Measurements from ENCODE around the gene CACNG6. TPM values are rescaled to one million over a fixed set of nuclear protein-coding genes. Genes with fewer than 3 reads are reported as not detected.

Gene CACNG6
- total and polyA plus RNA-seq, 10 of the 15 experiments (the other 5 are each of a cell fraction or from before 2014, with no cell fraction given) = 0.07 TPM; not detected in 9

- in situ Hi-C loops (cut with MboI) = no loop called here
Measured at GRCh38 chr19:54017261-54017660, 25.8 kb downstream of the CACNG6 start.

GRCh38 chr19:54021363-54021762 is 29.9 kb downstream of the CACNG6 start:
- H2AFZ ChIP-seq (ENCODE audit: control insufficient read depth, low read depth, low read length) = no peak overlapping the region
- ATAC-seq (no peak), DNase-seq (ENCODE audit: low read depth, low spot score) (no peak), FAIRE-seq (no peak)
- no peaks in the 10 kb centered on the region for H4K20me1 ChIP-seq (ENCODE audit: control insufficient read depth, insufficient read depth)
- no peaks in the 10 kb centered on the region for H3K27me3 ChIP-seq (replicated peaks in 1 of 2; ENCODE audit: control insufficient read depth in 2 of 2, insufficient read depth in 2 of 2, low read length in 1 of 2)
- H3K27ac ChIP-seq (ENCODE audit: control insufficient read depth, insufficient read depth) = no peak overlapping the region
- no peaks in the 10 kb centered on the region for H3K36me3 ChIP-seq (ENCODE audit: control insufficient read depth in 2 of 2, insufficient read depth in 2 of 2, low read length in 1 of 2)
- H3K79me2 ChIP-seq (ENCODE audit: control insufficient read depth, insufficient read depth, low read length) = no peaks in the 10 kb centered on the region
- no peaks in the 10 kb centered on the region for H3K4me1 ChIP-seq (ENCODE audit: control insufficient read depth, insufficient read depth, low read length)
- in situ Hi-C loops (cut with MboI) = loop anchor here (10.0 kb wide), 2 partner anchors 597 to 827 kb away; partner anchors contain the start of gene ZNF665
- POLR2A ChIA-PET = no interaction called here
- H3K9ac ChIP-seq (ENCODE audit: control insufficient read depth, insufficient read depth, low read length) = no peak overlapping the region
- RAD21 ChIA-PET (ENCODE audit: unreplicated experiment) = no interaction called here
- no TSS peak for BruUV-seq (replicated peaks)
- CTCF ChIA-PET = no interaction called here
- 54% methylated on average over 8 of the region's 8 CpGs for WGBS (ENCODE audit: insufficient coverage, insufficient replicate concordance, low lambda C conversion rate, missing lambda C conversion rate)
- no peak overlapping the region for H3K4me2 ChIP-seq (ENCODE audit: control insufficient read depth, insufficient read depth)
- SMC1A ChIA-PET (ENCODE audit: uncharacterized antibody, unreplicated experiment) = no interaction called here
- no peaks in the 10 kb centered on the region; the same call in 2 of the 3 replicates for H3K9me3 ChIP-seq (replicated peaks; ENCODE audit: control insufficient read depth, insufficient read depth, low read length)
- intact Hi-C loops (cut with micrococcal nuclease; ENCODE audit: unreplicated experiment) = loop anchor here (10.0 kb wide), 1 partner anchor 597 kb away; no protein-coding TSS in a partner anchor
- no peak overlapping the region for H3K4me3 ChIP-seq
- TF ChIP-seq CBFB (IDR thresholded peaks at IDR 0.05; ENCODE audit: low read depth) = no peak
- TF ChIP-seq IKZF1 (conservative IDR thresholded peaks at IDR 0.05) = no peak
- TF ChIP-seq BACH1 (IDR thresholded peaks at IDR 0.05; ENCODE audit: borderline replicate concordance) = no peak
- TF ChIP-seq ETV6 (conservative IDR thresholded peaks at IDR 0.05 in 1 of 2, IDR thresholded peaks at IDR 0.05 in 1 of 2; ENCODE audit: borderline replicate concordance in 1 of 2, low read depth in 1 of 2) = no peak
- no peak for TF ChIP-seq ZBTB40 (IDR thresholded peaks at IDR 0.05; ENCODE audit: borderline replicate concordance)
- no peak for TF ChIP-seq TBL1XR1 (IDR thresholded peaks at IDR 0.05; ENCODE audit: low read depth, low read length)
- TF ChIP-seq PKNOX1 (IDR thresholded peaks at IDR 0.05) = no peak
- no peak for TF ChIP-seq SMC3 (IDR thresholded peaks at IDR 0.05; ENCODE audit: borderline replicate concordance, low read length)
- TF ChIP-seq BMI1 (IDR thresholded peaks at IDR 0.05; ENCODE audit: borderline replicate concordance) = no peak
- TF ChIP-seq GABPA (IDR thresholded peaks at IDR 0.05; ENCODE audit: low read depth) = no peak

More at GRCh38 chr19:54017261-54017660, 25.8 kb downstream of the CACNG6 start:
- Histone ChIP-seq H3K4me2 (ENCODE audit: control insufficient read depth, insufficient read depth) (no peak overlapping the region), H3K9me3 (replicated peaks; ENCODE audit: control insufficient read depth, insufficient read depth, low read length) (no peaks in the 10 kb centered on the region; the same call in 2 of the 3 replicates), H3K9ac (ENCODE audit: control insufficient read depth, insufficient read depth, low read length) (no peak overlapping the region), H3K27ac (ENCODE audit: control insufficient read depth, insufficient read depth) (no peak overlapping the region), H4K20me1 (ENCODE audit: control insufficient read depth, insufficient read depth) (no peaks in the 10 kb centered on the region), H3K4me3 (no peak overlapping the region), H3K4me1 (ENCODE audit: control insufficient read depth, insufficient read depth, low read length) (no peaks in the 10 kb centered on the region), H2AFZ (ENCODE audit: control insufficient read depth, low read depth, low read length) (no peak overlapping the region), H3K27me3 (replicated peaks in 1 of 2; ENCODE audit: control insufficient read depth in 2 of 2, insufficient read depth in 2 of 2, low read length in 1 of 2) (no peaks in the 10 kb centered on the region), H3K79me2 (ENCODE audit: control insufficient read depth, insufficient read depth, low read length) (no peaks in the 10 kb centered on the region), H3K36me3 (ENCODE audit: control insufficient read depth in 2 of 2, insufficient read depth in 2 of 2, low read length in 1 of 2) (no peaks in the 10 kb centered on the region)
- FAIRE-seq (no peak), DNase-seq (ENCODE audit: low read depth, low spot score) (no peak), ATAC-seq (no peak)
- POLR2A ChIA-PET = no interaction called here
- 69% methylated on average over 4 of the region's 4 CpGs for WGBS (ENCODE audit: insufficient coverage, insufficient replicate concordance, low lambda C conversion rate, missing lambda C conversion rate)
- CTCF ChIA-PET = no interaction called here
- RAD21 ChIA-PET (ENCODE audit: unreplicated experiment) = no interaction called here
- no TSS peak for BruUV-seq (replicated peaks)
- SMC1A ChIA-PET (ENCODE audit: uncharacterized antibody, unreplicated experiment) = no interaction called here
- intact Hi-C loops (cut with micrococcal nuclease; ENCODE audit: unreplicated experiment) = no loop called here
- no peak for TF ChIP-seq ESRRA (IDR thresholded peaks at IDR 0.05; ENCODE audit: low read length)
- no peak for TF ChIP-seq BHLHE40 (IDR thresholded peaks at IDR 0.05; ENCODE audit: borderline replicate concordance in 1 of 2, low read depth in 2 of 2, low read length in 1 of 2)
- no peak for TF ChIP-seq JUNB (IDR thresholded peaks at IDR 0.05)
- no peak for TF ChIP-seq ZNF207 (IDR thresholded peaks at IDR 0.05; ENCODE audit: borderline replicate concordance)
- TF ChIP-seq SP1 (IDR thresholded peaks at IDR 0.05; ENCODE audit: low read depth, low read length) = no peak
